ENCODE results near the gene SPDYC. TPM values are rescaled to one million over a fixed set of nuclear protein-coding genes. Genes with fewer than 3 reads are reported as not detected.

Gene SPDYC
- total and polyA plus RNA-seq, 2 of the 13 experiments (the other 11 are each of a cell fraction or from before 2014, with no cell fraction given): 0.15 to 0.33 TPM

GRCh38 chr11:65165410-65166317 is 4.4 kb upstream of the SPDYC start (continued):
- TF ChIP-seq ZNF770 (CRISPR knock-in tag; IDR thresholded peaks at IDR 0.05) (no peak), ZSCAN30 (CRISPR knock-in tag; IDR thresholded peaks at IDR 0.05) (no peak), ZNF382 (CRISPR knock-in tag; IDR thresholded peaks at IDR 0.05; ENCODE audit: borderline replicate concordance) (no peak), FOXP1 (IDR thresholded peaks at IDR 0.05) (peak; percentile 76), FOXP1 (CRISPR knock-in tag; IDR thresholded peaks at IDR 0.05) (peak; percentile 88), PAF1 (CRISPR knock-in tag; IDR thresholded peaks at IDR 0.05) (no peak), RERE (CRISPR knock-in tag; IDR thresholded peaks at IDR 0.05; ENCODE audit: low read depth) (no peak; the same call in 1 of the 2 replicates)

Measured in HepG2 (cell line).